OCI-LY3 (cell line): ENCODE data around the gene P2RY8.

Experiments used
- H2AFZ ChIP-seq: fragments of 200-600, 300-600 bp; shearing (Covaris generic); 2 replicates; pipeline ENCODE4 v1.6.0; 2014; ENCODE audit warnings: antibody characterized with exemption, low read depth, low read length
- H3K27ac ChIP-seq: fragments of 200-600, 300-600 bp; sonication (generic); 2 replicates; pipeline ENCODE4 v1.5.1; 2014; ENCODE audit warnings: mild to moderate bottlenecking, low read length, moderate library complexity, mixed read lengths
- H3K27me3 ChIP-seq: fragments of 200-600, 300-600 bp; sonication (generic); 2 replicates; pipeline ENCODE4 v1.6.1; 2014; ENCODE audit warnings: low read depth, low read length, mixed read lengths
- H3K36me3 ChIP-seq: fragments of 200-600, 300-600 bp; sonication (generic); replicated peaks from 2 replicates; pipeline ENCODE3; 2014; ENCODE audit warnings: low read depth, low read length, mixed read lengths
- H3K4me1 ChIP-seq: fragments of 300-600, 200-600 bp; sonication (generic); 2 replicates; pipeline ENCODE4 v1.6.1; 2014; ENCODE audit warnings: low read length, mixed read lengths
- H3K4me2 ChIP-seq: fragments of 200-600, 300-600 bp; sonication (generic); 2 replicates; pipeline ENCODE4 v1.6.1; 2014; ENCODE audit warnings: low read length, mixed read lengths
- H3K4me3 ChIP-seq: fragments of 300-600, 200-600 bp; sonication (generic); 2 replicates; pipeline ENCODE4 v1.5.1; 2014; ENCODE audit warnings: antibody characterized with exemption, mild to moderate bottlenecking, low read length, moderate library complexity
- H3K79me2 ChIP-seq: fragments of 300-600, 200-600 bp; shearing (Covaris generic); 2 replicates; pipeline ENCODE4 v1.6.1; 2014; ENCODE audit warnings: mild to moderate bottlenecking, low read length, mixed read lengths
- H3K9ac ChIP-seq: fragments of 300-600, 200-600 bp; shearing (Covaris generic); 2 replicates; pipeline ENCODE4 v1.6.0; 2014; ENCODE audit warnings: mild to moderate bottlenecking, low read length, moderate library complexity
- H3K9me3 ChIP-seq: fragments of 200-600, 300-600 bp; shearing (Covaris generic); 2 replicates; pipeline ENCODE4 v1.6.1; 2014; ENCODE audit warnings: low read length, mixed read lengths; ENCODE audit not compliant: insufficient read depth
- H4K20me1 ChIP-seq: fragments of 200-600, 300-600 bp; sonication (generic); 2 replicates; pipeline ENCODE4 v1.6.1; 2016; ENCODE audit warnings: low read length, mixed read lengths; ENCODE audit not compliant: insufficient read depth
- EZH2phosphoT487 ChIP-seq: fragments of 200-600 bp; shearing (Covaris generic); IDR thresholded peaks from 2 replicates; pipeline ENCODE4 v1.6.1; 2018; ENCODE audit warnings: antibody characterized with exemption, mixed run types, low read depth
- TF ChIP-seq, protein P1 (sequence below): fragments of 200-600, 300-600 bp; sonication (generic); IDR thresholded peaks from 2 replicates; pipeline ENCODE4 v1.5.1; 2014; ENCODE audit warnings: antibody characterized with exemption, low read length, low read depth

P2RY8 gene

DNA sequence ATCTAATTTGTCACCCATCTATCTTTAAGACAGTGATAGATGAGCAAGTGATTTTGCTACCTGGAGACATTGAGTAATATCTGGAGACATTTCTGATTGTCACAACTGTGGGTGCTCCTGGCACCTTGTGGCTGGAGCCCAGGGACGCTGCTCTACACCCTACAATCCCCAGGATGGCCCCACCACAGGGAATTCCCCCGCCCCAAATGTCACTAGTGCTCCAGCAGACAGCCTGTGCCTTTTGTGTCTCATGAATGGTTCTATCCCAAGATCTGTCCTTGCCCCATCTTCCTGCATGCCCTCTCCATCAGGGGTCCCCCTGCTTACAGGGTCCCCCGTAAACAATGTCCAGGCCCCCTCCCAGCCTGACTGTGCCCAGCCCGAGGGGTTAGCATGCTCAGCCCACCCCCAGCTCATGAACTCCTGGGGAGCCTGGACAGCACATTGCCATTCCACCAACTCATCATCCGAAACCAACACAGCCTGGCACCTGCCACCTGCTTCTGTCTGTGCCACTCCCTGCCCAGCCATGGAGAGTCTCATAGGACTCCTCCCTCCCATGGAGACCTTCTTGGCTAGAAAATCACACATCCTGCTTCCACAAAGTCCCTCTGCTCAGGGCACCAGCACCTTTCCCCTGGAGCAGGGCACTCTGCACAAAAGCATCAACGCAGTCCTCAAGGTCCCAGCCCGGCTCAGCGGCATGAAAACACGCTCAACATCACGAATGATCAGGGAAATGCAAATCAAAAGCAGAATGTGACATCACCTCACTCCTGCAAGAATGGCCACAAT lies 5.7 kb downstream of the P2RY8 start:
- peaks cover 19% of the 10 kb centered on the region for H3K27me3 ChIP-seq
- H3K36me3 ChIP-seq = peaks cover 32% of the 10 kb centered on the region
- H3K4me2 ChIP-seq = peak overlapping the region; percentile 19
- peaks cover 46% of the 10 kb centered on the region for H4K20me1 ChIP-seq
- H3K9me3 ChIP-seq = peaks cover 5% of the 10 kb centered on the region; the same call in 1 of the 2 replicates
- no peak overlapping the region for H3K4me3 ChIP-seq
- no peak overlapping the region for H3K9ac ChIP-seq
- peaks cover 28% of the 10 kb centered on the region; the same call in 1 of the 2 replicates for H3K79me2 ChIP-seq
- H3K27ac ChIP-seq = no peak overlapping the region
- TF ChIP-seq, protein P1, sequence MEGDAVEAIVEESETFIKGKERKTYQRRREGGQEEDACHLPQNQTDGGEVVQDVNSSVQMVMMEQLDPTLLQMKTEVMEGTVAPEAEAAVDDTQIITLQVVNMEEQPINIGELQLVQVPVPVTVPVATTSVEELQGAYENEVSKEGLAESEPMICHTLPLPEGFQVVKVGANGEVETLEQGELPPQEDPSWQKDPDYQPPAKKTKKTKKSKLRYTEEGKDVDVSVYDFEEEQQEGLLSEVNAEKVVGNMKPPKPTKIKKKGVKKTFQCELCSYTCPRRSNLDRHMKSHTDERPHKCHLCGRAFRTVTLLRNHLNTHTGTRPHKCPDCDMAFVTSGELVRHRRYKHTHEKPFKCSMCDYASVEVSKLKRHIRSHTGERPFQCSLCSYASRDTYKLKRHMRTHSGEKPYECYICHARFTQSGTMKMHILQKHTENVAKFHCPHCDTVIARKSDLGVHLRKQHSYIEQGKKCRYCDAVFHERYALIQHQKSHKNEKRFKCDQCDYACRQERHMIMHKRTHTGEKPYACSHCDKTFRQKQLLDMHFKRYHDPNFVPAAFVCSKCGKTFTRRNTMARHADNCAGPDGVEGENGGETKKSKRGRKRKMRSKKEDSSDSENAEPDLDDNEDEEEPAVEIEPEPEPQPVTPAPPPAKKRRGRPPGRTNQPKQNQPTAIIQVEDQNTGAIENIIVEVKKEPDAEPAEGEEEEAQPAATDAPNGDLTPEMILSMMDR = no peak
- TF ChIP-seq EZH2phosphoT487 = no peak
- H2AFZ ChIP-seq = no peak overlapping the region
- peaks cover 36% of the 10 kb centered on the region for H3K4me1 ChIP-seq

DNA sequence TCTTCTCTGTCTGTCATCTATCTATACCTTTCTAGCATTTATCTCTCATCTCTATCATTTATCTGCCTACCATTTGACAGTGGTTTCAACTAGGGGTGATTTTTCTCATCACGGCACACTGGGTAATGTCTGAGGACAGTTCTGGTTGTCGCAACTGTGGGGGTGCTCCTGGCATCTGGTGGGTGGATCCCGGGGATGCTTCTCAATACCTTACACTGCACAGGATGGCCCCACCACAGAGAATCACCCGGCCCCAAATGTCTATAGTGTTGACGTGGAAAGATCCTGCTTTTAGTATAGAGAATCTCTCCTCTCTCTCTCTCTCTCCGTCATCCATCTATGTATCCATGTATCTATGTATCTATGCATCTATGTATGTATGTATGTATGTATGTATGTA lies 7.2 kb downstream of the P2RY8 start:
- H3K79me2 ChIP-seq = peaks cover 24% of the 10 kb centered on the region; the same call in 1 of the 2 replicates
- no peak overlapping the region for H2AFZ ChIP-seq
- no peak for TF ChIP-seq EZH2phosphoT487
- TF ChIP-seq, protein P1 = no peak
- H3K4me1 ChIP-seq = peaks cover 30% of the 10 kb centered on the region
- no peak overlapping the region for H3K9ac ChIP-seq
- H3K27ac ChIP-seq = no peak overlapping the region
- peaks cover 19% of the 10 kb centered on the region for H3K27me3 ChIP-seq
- peaks cover 5% of the 10 kb centered on the region; the same call in 1 of the 2 replicates for H3K9me3 ChIP-seq
- H3K36me3 ChIP-seq = peaks cover 32% of the 10 kb centered on the region
- H3K4me2 ChIP-seq = no peak overlapping the region
- peaks cover 59% of the 10 kb centered on the region for H4K20me1 ChIP-seq
- H3K4me3 ChIP-seq = no peak overlapping the region

DNA sequence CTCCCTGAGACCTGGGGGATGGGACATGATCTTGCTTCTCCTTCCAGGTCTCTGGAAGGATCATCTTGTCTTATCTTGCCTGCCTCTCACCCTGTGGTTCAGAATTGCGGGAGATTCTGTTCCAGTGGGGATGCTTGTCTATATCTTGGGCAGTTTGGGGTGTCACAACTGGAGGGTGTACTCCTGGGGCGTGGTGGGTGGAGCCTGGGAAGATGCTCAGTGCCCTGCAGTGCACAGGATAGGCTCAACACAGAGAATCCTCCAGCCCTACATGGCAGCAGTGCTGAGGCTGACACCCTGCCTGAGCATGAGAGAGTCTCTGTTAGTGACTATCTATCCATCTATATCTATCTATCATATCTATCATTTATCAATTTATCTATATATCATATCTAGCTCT lies 7.7 kb downstream of the P2RY8 start:
- Histone ChIP-seq H3K4me3 (no peak overlapping the region), H3K4me2 (no peak overlapping the region), H3K36me3 (peaks cover 32% of the 10 kb centered on the region), H2AFZ (no peak overlapping the region), H3K9ac (no peak overlapping the region), H3K9me3 (peaks cover 5% of the 10 kb centered on the region; the same call in 1 of the 2 replicates), H3K27me3 (peaks cover 19% of the 10 kb centered on the region), H3K27ac (no peak overlapping the region), H3K79me2 (peaks cover 20% of the 10 kb centered on the region; the same call in 1 of the 2 replicates), H4K20me1 (peaks cover 59% of the 10 kb centered on the region), H3K4me1 (peaks cover 26% of the 10 kb centered on the region)
- TF ChIP-seq EZH2phosphoT487 = no peak
- TF ChIP-seq, protein P1 = no peak

DNA sequence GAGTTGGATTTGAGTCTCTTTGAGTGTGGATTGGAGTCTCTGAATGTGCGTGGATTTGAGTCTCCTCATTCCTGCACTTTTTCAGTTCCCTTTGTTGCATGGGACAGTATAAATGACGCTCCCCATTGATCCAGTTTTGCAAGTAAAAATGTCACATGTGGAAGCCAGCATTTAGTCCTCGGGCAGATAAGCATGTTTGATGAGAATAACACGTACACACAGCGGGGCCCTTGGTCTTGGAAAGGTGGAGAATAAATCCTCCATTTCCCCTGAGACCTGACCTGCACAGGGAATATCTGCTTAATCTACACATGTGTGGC lies 8.1 kb downstream of the P2RY8 start:
- peaks cover 5% of the 10 kb centered on the region; the same call in 1 of the 2 replicates for H3K9me3 ChIP-seq
- H3K36me3 ChIP-seq = peaks cover 34% of the 10 kb centered on the region
- no peak overlapping the region for H3K9ac ChIP-seq
- H3K79me2 ChIP-seq = peaks cover 20% of the 10 kb centered on the region; the same call in 1 of the 2 replicates
- H3K27me3 ChIP-seq = peaks cover 19% of the 10 kb centered on the region
- no peak overlapping the region for H2AFZ ChIP-seq
- no peak overlapping the region for H3K27ac ChIP-seq
- no peak overlapping the region for H3K4me3 ChIP-seq
- no peak for TF ChIP-seq EZH2phosphoT487
- TF ChIP-seq, protein P1 = no peak
- no peak overlapping the region for H3K4me2 ChIP-seq
- peaks cover 24% of the 10 kb centered on the region for H3K4me1 ChIP-seq
- peaks cover 59% of the 10 kb centered on the region for H4K20me1 ChIP-seq
